ENCODE results near the gene GNB1L. TPM values are rescaled to one million over a fixed set of nuclear protein-coding genes. Genes with fewer than 3 reads are reported as not detected.
A peak's percentile ranks its signal among the peaks of the same experiment; 100 is the strongest.

Gene GNB1L
- total and polyA plus RNA-seq, 2 of the 13 experiments (the other 11 are each of a cell fraction or from before 2014, with no cell fraction given) = 2.5 to 7.4 TPM

- no peak for TF ChIP-seq ZBTB4 (CRISPR knock-in tag; IDR thresholded peaks at IDR 0.05; ENCODE audit: borderline replicate concordance)
- TF ChIP-seq HOXA5 (CRISPR knock-in tag; IDR thresholded peaks at IDR 0.05) = peak; percentile 60; the same call in 1 of the 2 replicates
- TF ChIP-seq FOSL2 (CRISPR knock-in tag; IDR thresholded peaks at IDR 0.05) = peak; percentile 86
- TF ChIP-seq IRF2 (CRISPR knock-in tag; IDR thresholded peaks at IDR 0.05) = peak; percentile 45; the same call in 1 of the 2 replicates
- TF ChIP-seq ERF (CRISPR knock-in tag; IDR thresholded peaks at IDR 0.05) = peak; percentile 35; the same call in 1 of the 2 replicates
- TF ChIP-seq POLR2AphosphoS5 (IDR thresholded peaks at IDR 0.05; ENCODE audit: low read depth, low read length) = peak; percentile 31; the same call in 1 of the 2 replicates
- TF ChIP-seq ZNF550 (CRISPR knock-in tag; IDR thresholded peaks at IDR 0.05; ENCODE audit: borderline replicate concordance) = no peak
- peak; percentile 23; the same call in 1 of the 2 replicates for TF ChIP-seq SOX5 (CRISPR knock-in tag; IDR thresholded peaks at IDR 0.05; ENCODE audit: borderline replicate concordance)
- TF ChIP-seq HNF4A (CRISPR knock-in tag; IDR thresholded peaks at IDR 0.05) = peak; percentile 90
- TF ChIP-seq ARID5B (CRISPR knock-in tag; IDR thresholded peaks at IDR 0.05) = peak; percentile 51
- 0 out of 2 replicates have a peak, but pooled peaks have one; percentile 45 for TF ChIP-seq MEIS2 (CRISPR knock-in tag; IDR thresholded peaks at IDR 0.05)
- TF ChIP-seq WIZ (CRISPR knock-in tag; IDR thresholded peaks at IDR 0.05) = no peak
- TF ChIP-seq ZBTB3 (CRISPR knock-in tag; IDR thresholded peaks at IDR 0.05; ENCODE audit: borderline replicate concordance, low read depth) = no peak
- no peak for TF ChIP-seq NONO (IDR thresholded peaks at IDR 0.05)
- no peak for TF ChIP-seq NONO (CRISPR knock-in tag; conservative IDR thresholded peaks at IDR 0.05)
- TF ChIP-seq TEAD2 (CRISPR knock-in tag; IDR thresholded peaks at IDR 0.05) = no peak
- TF ChIP-seq PHF21A (CRISPR knock-in tag; IDR thresholded peaks at IDR 0.05) = 0 out of 2 replicates have a peak, but pooled peaks have one; percentile 21
- TF ChIP-seq ZNF124 (CRISPR knock-in tag; IDR thresholded peaks at IDR 0.05) = no peak
- 0 out of 2 replicates have a peak, but pooled peaks have one; percentile 17 for TF ChIP-seq MAFF (IDR thresholded peaks at IDR 0.05; ENCODE audit: low read depth, low read length)
- TF ChIP-seq PAXIP1 (CRISPR knock-in tag; conservative IDR thresholded peaks at IDR 0.05) = peak; percentile 75
Measured at GRCh38 chr22:19840955-19841640, 13.6 kb downstream of the GNB1L start (continued).

All from HepG2 (cell line).